OCI-LY1 (cell line): ENCODE measurements around the gene ALDH1B1.

Experiments
- H2AFZ ChIP-seq: fragments of 200-600 bp; sonication (generic), shearing (Covaris generic); 2 replicates; pipeline ENCODE4 v1.6.0; 2014; ENCODE audit warnings: antibody characterized with exemption, mild to moderate bottlenecking, low read length
- H3F3A ChIP-seq: fragments of 200-600 bp; sonication (generic), shearing (Covaris generic); 2 replicates; pipeline ENCODE4 v1.6.0; 2014; ENCODE audit warnings: mild to moderate bottlenecking, antibody characterized with exemption, low read length, moderate library complexity; ENCODE audit not compliant: insufficient read depth
- H3K27ac ChIP-seq: fragments of 200-600 bp; sonication (generic); 2 replicates; pipeline ENCODE4 v1.5.1; 2014; ENCODE audit warnings: low read length, mixed run types, mild to moderate bottlenecking, low read depth; ENCODE audit not compliant: poor library complexity, severe bottlenecking
- H3K27me3 ChIP-seq: fragments of 200-600 bp; sonication (generic); 2 replicates; pipeline ENCODE4 v1.6.0; 2014; ENCODE audit warnings: antibody characterized with exemption, mild to moderate bottlenecking, low read length, moderate library complexity; ENCODE audit not compliant: insufficient read depth
- H3K36me3 ChIP-seq: fragments of 200-600 bp; sonication (generic); 2 replicates; pipeline ENCODE4 v1.6.1; 2014; ENCODE audit warnings: mild to moderate bottlenecking, antibody characterized with exemption, low read length, moderate library complexity, mixed read lengths; ENCODE audit not compliant: insufficient read depth
- H3K4me1 ChIP-seq: fragments of 200-600 bp; sonication (generic); 2 replicates; pipeline ENCODE4 v1.5.1; 2014; ENCODE audit warnings: mild to moderate bottlenecking, low read length, moderate library complexity; ENCODE audit not compliant: insufficient read depth, severe bottlenecking
- H3K4me2 ChIP-seq: fragments of 200-600 bp; sonication (generic), shearing (Covaris generic); 2 replicates; pipeline ENCODE4 v1.6.1; 2014; ENCODE audit warnings: low read length
- H3K4me3 ChIP-seq: fragments of 200-600 bp; sonication (generic); 2 replicates; pipeline ENCODE4 v1.5.1; 2014; ENCODE audit warnings: low read length, low read depth, mild to moderate bottlenecking, mixed read lengths; ENCODE audit not compliant: poor library complexity, severe bottlenecking
- H3K79me2 ChIP-seq: fragments of 200-600 bp; shearing (Covaris generic); 2 replicates; pipeline ENCODE4 v1.6.1; 2016; ENCODE audit warnings: mixed run types, low read length, mixed read lengths; ENCODE audit not compliant: insufficient read depth
- H3K9ac ChIP-seq: fragments of 200-600 bp; sonication (generic), shearing (Covaris generic); 2 replicates; pipeline ENCODE4 v1.6.1; 2014; ENCODE audit warnings: mild to moderate bottlenecking, low read length, mixed read lengths
- H3K9me2 ChIP-seq: fragments of 200-600 bp; sonication (generic), shearing (Covaris generic); 2 replicates; pipeline ENCODE4 v1.6.1; 2014; ENCODE audit warnings: low read depth, mild to moderate bottlenecking, low read length, mixed read lengths
- H3K9me3 ChIP-seq: fragments of 200-600 bp; shearing (Covaris generic); 2 replicates; pipeline ENCODE4 v1.6.1; 2014; ENCODE audit warnings: low read length, mixed read lengths
- H4K20me1 ChIP-seq: fragments of 200-600 bp; sonication (generic), shearing (Covaris generic); 2 replicates; pipeline ENCODE4 v1.6.0; 2016; ENCODE audit warnings: mild to moderate bottlenecking, low read length; ENCODE audit not compliant: insufficient read depth
- EZH2 ChIP-seq: fragments of 200-600 bp; sonication (generic), shearing (Covaris generic); IDR thresholded peaks from 2 replicates; pipeline ENCODE4 v1.8.0; 2017; ENCODE audit warnings: borderline replicate concordance, mixed run types, mild to moderate bottlenecking, antibody characterized with exemption, low read length, moderate library complexity, mixed read lengths
- TF ChIP-seq, protein P1 (sequence below): fragments of 200-600 bp; sonication (generic), shearing (Covaris generic); IDR thresholded peaks from 2 replicates; pipeline ENCODE4 v1.5.1; 2017; ENCODE audit warnings: mild to moderate bottlenecking, antibody characterized with exemption, low read length, moderate library complexity, mixed read lengths

The ALDH1B1 gene

DNA sequence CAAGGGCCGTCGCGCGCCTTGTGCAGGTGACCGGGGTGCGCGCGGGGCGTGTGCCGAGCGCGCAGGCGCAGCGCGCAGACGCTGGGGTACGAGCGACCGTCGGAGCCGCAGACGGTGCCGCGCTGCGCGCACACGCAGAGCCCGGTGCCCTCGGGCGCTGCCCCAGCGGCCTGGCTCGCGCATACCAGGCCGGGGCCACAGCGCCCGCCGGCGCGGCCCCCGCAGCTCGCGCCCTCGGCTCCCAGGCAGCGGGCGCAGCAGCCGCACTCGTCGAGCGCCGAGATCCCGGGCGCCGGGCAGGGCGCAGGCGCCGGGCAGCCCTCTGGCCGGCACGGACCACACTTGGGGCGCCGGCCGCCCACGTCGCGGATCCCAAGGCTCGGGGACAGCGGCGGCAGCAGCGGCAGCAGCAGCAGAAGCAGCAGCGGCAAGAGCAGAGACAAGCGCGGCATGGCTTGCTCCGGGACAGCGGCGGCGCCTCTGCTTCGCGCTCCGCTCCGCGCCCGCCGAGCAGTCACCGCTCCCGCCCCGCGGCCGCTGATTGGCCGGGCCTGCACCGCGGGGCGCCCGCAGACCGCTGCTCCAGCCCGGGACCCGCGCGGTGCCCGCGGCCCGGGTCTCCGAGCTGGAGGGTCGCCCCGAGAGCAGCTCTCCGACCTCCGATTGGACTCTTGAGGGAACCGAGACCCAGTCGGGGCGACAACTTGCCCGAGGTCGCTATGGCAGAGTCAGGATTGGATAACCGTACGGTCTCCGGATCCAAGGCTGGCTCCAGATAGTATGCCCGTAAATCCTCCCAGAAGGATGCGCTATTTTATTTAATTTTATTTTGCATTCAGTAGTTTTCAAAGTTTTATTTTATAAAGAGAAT is 31.7 kb downstream of the ALDH1B1 start, which contains the start of gene IGFBPL1:
TSS of gene IGFBPL1 (minus strand) at position 482 of the 871 bp plus-strand sequence. CDS start at position 452, 30 bp downstream.
- H3K79me2 ChIP-seq: no peaks in the 10 kb centered on the region
- no peaks in the 10 kb centered on the region for H3K36me3 ChIP-seq
- no peak within 1 kb of the TSS for H3K9ac ChIP-seq
- no peak within 1 kb of the TSS for H2AFZ ChIP-seq
- TF ChIP-seq, protein P1, sequence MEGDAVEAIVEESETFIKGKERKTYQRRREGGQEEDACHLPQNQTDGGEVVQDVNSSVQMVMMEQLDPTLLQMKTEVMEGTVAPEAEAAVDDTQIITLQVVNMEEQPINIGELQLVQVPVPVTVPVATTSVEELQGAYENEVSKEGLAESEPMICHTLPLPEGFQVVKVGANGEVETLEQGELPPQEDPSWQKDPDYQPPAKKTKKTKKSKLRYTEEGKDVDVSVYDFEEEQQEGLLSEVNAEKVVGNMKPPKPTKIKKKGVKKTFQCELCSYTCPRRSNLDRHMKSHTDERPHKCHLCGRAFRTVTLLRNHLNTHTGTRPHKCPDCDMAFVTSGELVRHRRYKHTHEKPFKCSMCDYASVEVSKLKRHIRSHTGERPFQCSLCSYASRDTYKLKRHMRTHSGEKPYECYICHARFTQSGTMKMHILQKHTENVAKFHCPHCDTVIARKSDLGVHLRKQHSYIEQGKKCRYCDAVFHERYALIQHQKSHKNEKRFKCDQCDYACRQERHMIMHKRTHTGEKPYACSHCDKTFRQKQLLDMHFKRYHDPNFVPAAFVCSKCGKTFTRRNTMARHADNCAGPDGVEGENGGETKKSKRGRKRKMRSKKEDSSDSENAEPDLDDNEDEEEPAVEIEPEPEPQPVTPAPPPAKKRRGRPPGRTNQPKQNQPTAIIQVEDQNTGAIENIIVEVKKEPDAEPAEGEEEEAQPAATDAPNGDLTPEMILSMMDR: no peak
- no peak for TF ChIP-seq EZH2
- H3K9me3 ChIP-seq: no peaks in the 10 kb centered on the region
- H3K4me3 ChIP-seq: no peak within 1 kb of the TSS
- H3K4me1 ChIP-seq: no peaks in the 10 kb centered on the region
- no peaks in the 10 kb centered on the region for H4K20me1 ChIP-seq
- H3K4me2 ChIP-seq: no peak within 1 kb of the TSS
- no peaks in the 10 kb centered on the region for H3F3A ChIP-seq
- H3K27me3 ChIP-seq: no peaks in the 10 kb centered on the region; the same call in 1 of the 2 replicates
- no peaks in the 10 kb centered on the region for H3K9me2 ChIP-seq
- H3K27ac ChIP-seq: no peak within 1 kb of the TSS

DNA sequence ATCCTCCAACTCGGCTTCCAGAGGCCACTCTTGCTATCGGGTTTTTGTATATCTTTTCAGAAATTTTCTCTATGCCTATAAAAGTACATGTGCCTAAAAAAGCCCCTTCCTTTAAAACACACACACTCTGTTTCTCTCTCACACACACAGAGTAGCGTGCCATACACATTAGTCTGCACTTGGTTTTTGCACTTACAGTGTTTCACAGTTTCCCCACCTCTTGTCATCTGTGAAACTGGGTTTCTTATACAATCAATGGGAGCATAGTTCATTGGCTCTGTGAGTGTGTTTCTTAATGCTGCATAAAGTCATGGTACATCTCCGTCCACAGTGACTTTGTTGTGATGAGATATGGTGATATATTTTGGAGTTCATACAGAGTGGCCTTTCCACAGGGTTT is 32.4 kb downstream of the ALDH1B1 start:
- no peak overlapping the region for H2AFZ ChIP-seq
- no peak overlapping the region for H3K9ac ChIP-seq

DNA sequence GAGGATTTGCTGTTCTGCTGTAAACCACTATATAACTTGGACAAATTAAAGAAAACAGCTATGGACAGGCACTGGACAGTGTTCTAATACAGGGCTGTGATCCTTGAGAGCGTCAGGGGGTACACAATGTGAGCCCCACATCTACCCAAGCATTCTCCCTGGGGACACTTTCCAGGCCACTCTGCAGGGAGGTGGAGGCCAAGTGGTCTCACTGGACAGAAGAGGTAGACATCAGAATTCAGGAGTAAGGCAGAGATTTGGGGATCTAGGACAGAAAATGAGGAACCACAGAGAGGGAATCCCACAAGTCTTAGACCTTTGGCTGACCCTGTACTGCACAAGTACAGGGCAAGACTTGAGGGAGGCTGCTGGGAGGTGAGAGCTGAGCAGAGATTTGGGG is 35.6 kb downstream of the ALDH1B1 start:
- no peaks in the 10 kb centered on the region for H3K36me3 ChIP-seq
- H4K20me1 ChIP-seq: no peaks in the 10 kb centered on the region
- no peaks in the 10 kb centered on the region for H3F3A ChIP-seq
- H3K9me3 ChIP-seq: no peaks in the 10 kb centered on the region
- H3K4me2 ChIP-seq: no peak overlapping the region
- H3K9me2 ChIP-seq: no peaks in the 10 kb centered on the region
- no peak overlapping the region for H3K27ac ChIP-seq
- no peak overlapping the region for H3K9ac ChIP-seq
- H3K4me1 ChIP-seq: no peaks in the 10 kb centered on the region
- H3K79me2 ChIP-seq: no peaks in the 10 kb centered on the region
- no peak for TF ChIP-seq EZH2
- TF ChIP-seq, protein P1: no peak
- H3K4me3 ChIP-seq: no peak overlapping the region
- H2AFZ ChIP-seq: no peak overlapping the region
- H3K27me3 ChIP-seq: no peaks in the 10 kb centered on the region; the same call in 1 of the 2 replicates

More for the DNA sequence above, 32.4 kb downstream of the ALDH1B1 start:
- Histone ChIP-seq H3K79me2 (no peaks in the 10 kb centered on the region), H3K4me3 (no peak overlapping the region), H3K36me3 (no peaks in the 10 kb centered on the region), H4K20me1 (no peaks in the 10 kb centered on the region), H3K9me2 (no peaks in the 10 kb centered on the region), H3K9me3 (no peaks in the 10 kb centered on the region), H3K27ac (no peak overlapping the region), H3K27me3 (no peaks in the 10 kb centered on the region; the same call in 1 of the 2 replicates), H3K4me2 (no peak overlapping the region), H3K4me1 (no peaks in the 10 kb centered on the region), H3F3A (no peaks in the 10 kb centered on the region)
- TF ChIP-seq, protein P1: no peak
- TF ChIP-seq EZH2: no peak
